Measurements from ENCODE around the gene AVL9. TPM values are rescaled to one million over a fixed set of nuclear protein-coding genes. Genes with fewer than 3 reads are reported as not detected.

The AVL9 gene
- total and polyA plus RNA-seq, 2 experiments from 2014 or later, result 13.1 to 33.8 TPM

DNA sequence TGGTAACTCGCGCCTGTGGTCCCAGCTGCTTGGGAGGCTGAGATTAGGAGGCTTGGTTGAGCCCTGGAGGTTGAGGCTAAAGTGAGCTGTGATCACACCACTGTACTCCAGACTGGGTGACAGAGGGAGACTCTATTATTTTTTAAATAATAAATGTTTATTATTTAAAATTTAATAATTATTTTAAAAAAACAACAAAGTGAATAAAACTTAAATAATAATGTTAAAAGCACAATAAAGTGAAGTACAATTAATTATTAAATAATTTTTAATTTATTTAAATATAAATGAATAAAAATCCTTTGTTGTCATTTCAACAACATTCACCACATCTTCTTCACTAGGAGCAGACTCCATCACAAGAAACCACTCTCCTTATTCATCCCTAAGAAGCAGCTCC is 64.8 kb downstream of the AVL9 start (continued):
- TF ChIP-seq, protein P1, sequence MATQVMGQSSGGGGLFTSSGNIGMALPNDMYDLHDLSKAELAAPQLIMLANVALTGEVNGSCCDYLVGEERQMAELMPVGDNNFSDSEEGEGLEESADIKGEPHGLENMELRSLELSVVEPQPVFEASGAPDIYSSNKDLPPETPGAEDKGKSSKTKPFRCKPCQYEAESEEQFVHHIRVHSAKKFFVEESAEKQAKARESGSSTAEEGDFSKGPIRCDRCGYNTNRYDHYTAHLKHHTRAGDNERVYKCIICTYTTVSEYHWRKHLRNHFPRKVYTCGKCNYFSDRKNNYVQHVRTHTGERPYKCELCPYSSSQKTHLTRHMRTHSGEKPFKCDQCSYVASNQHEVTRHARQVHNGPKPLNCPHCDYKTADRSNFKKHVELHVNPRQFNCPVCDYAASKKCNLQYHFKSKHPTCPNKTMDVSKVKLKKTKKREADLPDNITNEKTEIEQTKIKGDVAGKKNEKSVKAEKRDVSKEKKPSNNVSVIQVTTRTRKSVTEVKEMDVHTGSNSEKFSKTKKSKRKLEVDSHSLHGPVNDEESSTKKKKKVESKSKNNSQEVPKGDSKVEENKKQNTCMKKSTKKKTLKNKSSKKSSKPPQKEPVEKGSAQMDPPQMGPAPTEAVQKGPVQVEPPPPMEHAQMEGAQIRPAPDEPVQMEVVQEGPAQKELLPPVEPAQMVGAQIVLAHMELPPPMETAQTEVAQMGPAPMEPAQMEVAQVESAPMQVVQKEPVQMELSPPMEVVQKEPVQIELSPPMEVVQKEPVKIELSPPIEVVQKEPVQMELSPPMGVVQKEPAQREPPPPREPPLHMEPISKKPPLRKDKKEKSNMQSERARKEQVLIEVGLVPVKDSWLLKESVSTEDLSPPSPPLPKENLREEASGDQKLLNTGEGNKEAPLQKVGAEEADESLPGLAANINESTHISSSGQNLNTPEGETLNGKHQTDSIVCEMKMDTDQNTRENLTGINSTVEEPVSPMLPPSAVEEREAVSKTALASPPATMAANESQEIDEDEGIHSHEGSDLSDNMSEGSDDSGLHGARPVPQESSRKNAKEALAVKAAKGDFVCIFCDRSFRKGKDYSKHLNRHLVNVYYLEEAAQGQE (IDR thresholded peaks at IDR 0.05; ENCODE audit: unreplicated experiment), result no peak
- no peak for TF ChIP-seq CREB1 (CRISPR knock-in tag; IDR thresholded peaks at IDR 0.05; ENCODE audit: low read depth)

DNA sequence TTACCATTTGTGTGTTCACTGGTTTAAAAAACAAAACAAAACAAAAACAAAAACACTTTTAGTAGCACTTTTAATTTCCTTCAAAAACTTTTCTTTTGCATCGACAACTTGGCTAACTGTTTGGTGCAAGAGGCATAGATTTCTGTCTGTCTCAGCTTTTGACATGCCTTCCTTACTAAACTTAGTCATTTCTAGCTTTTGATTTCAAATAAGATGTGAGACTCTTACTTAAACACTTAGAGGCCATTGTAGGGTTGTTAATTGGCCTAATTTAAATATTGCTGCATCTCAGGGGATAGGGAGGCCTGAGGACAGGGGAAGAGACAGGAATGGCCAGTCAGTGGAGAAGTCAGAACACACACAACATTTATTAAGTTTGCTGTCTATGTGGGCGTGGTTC is 66.3 kb downstream of the AVL9 start:
- no peak overlapping the region for H3K27ac ChIP-seq (ENCODE audit: low read depth)
- TF ChIP-seq POLR2AphosphoS5 (IDR thresholded peaks at IDR 0.05; ENCODE audit: low read depth) (no peak), ZNF114 (CRISPR knock-in tag; IDR thresholded peaks at IDR 0.05) (no peak), STAT1 (IDR thresholded peaks at IDR 0.05; ENCODE audit: unreplicated experiment) (no peak), JUNB (IDR thresholded peaks at IDR 0.05; ENCODE audit: unreplicated experiment) (no peak)
- TF ChIP-seq, protein P2, sequence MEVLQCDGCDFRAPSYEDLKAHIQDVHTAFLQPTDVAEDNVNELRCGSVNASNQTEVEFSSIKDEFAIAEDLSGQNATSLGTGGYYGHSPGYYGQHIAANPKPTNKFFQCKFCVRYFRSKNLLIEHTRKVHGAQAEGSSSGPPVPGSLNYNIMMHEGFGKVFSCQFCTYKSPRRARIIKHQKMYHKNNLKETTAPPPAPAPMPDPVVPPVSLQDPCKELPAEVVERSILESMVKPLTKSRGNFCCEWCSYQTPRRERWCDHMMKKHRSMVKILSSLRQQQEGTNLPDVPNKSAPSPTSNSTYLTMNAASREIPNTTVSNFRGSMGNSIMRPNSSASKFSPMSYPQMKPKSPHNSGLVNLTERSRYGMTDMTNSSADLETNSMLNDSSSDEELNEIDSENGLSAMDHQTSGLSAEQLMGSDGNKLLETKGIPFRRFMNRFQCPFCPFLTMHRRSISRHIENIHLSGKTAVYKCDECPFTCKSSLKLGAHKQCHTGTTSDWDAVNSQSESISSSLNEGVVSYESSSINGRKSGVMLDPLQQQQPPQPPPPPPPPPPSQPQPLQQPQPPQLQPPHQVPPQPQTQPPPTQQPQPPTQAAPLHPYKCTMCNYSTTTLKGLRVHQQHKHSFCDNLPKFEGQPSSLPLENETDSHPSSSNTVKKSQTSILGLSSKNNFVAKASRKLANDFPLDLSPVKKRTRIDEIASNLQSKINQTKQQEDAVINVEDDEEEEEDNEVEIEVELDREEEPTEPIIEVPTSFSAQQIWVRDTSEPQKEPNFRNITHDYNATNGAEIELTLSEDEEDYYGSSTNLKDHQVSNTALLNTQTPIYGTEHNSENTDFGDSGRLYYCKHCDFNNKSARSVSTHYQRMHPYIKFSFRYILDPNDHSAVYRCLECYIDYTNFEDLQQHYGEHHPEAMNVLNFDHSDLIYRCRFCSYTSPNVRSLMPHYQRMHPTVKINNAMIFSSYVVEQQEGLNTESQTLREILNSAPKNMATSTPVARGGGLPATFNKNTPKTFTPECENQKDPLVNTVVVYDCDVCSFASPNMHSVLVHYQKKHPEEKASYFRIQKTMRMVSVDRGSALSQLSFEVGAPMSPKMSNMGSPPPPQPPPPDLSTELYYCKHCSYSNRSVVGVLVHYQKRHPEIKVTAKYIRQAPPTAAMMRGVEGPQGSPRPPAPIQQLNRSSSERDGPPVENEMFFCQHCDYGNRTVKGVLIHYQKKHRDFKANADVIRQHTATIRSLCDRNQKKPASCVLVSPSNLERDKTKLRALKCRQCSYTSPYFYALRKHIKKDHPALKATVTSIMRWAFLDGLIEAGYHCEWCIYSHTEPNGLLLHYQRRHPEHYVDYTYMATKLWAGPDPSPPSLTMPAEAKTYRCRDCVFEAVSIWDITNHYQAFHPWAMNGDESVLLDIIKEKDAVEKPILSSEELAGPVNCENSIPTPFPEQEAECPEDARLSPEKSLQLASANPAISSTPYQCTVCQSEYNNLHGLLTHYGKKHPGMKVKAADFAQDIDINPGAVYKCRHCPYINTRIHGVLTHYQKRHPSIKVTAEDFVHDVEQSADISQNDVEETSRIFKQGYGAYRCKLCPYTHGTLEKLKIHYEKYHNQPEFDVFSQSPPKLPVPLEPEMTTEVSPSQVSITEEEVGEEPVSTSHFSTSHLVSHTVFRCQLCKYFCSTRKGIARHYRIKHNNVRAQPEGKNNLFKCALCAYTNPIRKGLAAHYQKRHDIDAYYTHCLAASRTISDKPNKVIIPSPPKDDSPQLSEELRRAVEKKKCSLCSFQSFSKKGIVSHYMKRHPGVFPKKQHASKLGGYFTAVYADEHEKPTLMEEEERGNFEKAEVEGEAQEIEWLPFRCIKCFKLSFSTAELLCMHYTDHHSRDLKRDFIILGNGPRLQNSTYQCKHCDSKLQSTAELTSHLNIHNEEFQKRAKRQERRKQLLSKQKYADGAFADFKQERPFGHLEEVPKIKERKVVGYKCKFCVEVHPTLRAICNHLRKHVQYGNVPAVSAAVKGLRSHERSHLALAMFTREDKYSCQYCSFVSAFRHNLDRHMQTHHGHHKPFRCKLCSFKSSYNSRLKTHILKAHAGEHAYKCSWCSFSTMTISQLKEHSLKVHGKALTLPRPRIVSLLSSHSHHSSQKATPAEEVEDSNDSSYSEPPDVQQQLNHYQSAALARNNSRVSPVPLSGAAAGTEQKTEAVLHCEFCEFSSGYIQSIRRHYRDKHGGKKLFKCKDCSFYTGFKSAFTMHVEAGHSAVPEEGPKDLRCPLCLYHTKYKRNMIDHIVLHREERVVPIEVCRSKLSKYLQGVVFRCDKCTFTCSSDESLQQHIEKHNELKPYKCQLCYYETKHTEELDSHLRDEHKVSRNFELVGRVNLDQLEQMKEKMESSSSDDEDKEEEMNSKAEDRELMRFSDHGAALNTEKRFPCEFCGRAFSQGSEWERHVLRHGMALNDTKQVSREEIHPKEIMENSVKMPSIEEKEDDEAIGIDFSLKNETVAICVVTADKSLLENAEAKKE (CRISPR knock-in tag; IDR thresholded peaks at IDR 0.05), result no peak
- TF ChIP-seq, protein P1 (IDR thresholded peaks at IDR 0.05; ENCODE audit: unreplicated experiment), result no peak
- TF ChIP-seq, protein P3, sequence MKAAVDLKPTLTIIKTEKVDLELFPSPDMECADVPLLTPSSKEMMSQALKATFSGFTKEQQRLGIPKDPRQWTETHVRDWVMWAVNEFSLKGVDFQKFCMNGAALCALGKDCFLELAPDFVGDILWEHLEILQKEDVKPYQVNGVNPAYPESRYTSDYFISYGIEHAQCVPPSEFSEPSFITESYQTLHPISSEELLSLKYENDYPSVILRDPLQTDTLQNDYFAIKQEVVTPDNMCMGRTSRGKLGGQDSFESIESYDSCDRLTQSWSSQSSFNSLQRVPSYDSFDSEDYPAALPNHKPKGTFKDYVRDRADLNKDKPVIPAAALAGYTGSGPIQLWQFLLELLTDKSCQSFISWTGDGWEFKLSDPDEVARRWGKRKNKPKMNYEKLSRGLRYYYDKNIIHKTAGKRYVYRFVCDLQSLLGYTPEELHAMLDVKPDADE (IDR thresholded peaks at IDR 0.05), result no peak
- TF ChIP-seq, protein P4, sequence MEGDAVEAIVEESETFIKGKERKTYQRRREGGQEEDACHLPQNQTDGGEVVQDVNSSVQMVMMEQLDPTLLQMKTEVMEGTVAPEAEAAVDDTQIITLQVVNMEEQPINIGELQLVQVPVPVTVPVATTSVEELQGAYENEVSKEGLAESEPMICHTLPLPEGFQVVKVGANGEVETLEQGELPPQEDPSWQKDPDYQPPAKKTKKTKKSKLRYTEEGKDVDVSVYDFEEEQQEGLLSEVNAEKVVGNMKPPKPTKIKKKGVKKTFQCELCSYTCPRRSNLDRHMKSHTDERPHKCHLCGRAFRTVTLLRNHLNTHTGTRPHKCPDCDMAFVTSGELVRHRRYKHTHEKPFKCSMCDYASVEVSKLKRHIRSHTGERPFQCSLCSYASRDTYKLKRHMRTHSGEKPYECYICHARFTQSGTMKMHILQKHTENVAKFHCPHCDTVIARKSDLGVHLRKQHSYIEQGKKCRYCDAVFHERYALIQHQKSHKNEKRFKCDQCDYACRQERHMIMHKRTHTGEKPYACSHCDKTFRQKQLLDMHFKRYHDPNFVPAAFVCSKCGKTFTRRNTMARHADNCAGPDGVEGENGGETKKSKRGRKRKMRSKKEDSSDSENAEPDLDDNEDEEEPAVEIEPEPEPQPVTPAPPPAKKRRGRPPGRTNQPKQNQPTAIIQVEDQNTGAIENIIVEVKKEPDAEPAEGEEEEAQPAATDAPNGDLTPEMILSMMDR (conservative IDR thresholded peaks at IDR 0.05; ENCODE audit: low read depth in 2 of 2), result no peak
- ATAC-seq, result no peak
- Mint-ChIP-seq H3K9me3 (no peaks in the 10 kb centered on the region; the same call in 2 of the 3 replicates), H3K36me3 (ENCODE audit: low read depth) (peaks cover 34% of the 10 kb centered on the region), H3K4me1 (peaks cover 7% of the 10 kb centered on the region; the same call in 2 of the 3 replicates), H3K27ac (no peak overlapping the region), H3K27me3 (ENCODE audit: insufficient read depth, low read depth, poor library complexity) (no peaks in the 10 kb centered on the region), H3K4me3 (no peak overlapping the region)
- H3K4me3 ChIP-seq, result no peak overlapping the region
- no peaks in the 10 kb centered on the region for H4K20me1 ChIP-seq (replicated peaks; ENCODE audit: insufficient read depth)
- no peak overlapping the region for H3K4me2 ChIP-seq
- H3K9me2 ChIP-seq (ENCODE audit: insufficient read depth), result no peaks in the 10 kb centered on the region
- H3K27me3 ChIP-seq (ENCODE audit: insufficient read depth), result no peaks in the 10 kb centered on the region
- DNase-seq (ENCODE audit: low spot score), result no peak
- H3K79me2 ChIP-seq (replicated peaks; ENCODE audit: insufficient read depth), result no peaks in the 10 kb centered on the region; the same call in 1 of the 2 replicates
- H3F3A ChIP-seq (replicated peaks; ENCODE audit: low read depth), result no peaks in the 10 kb centered on the region
- H3K36me3 ChIP-seq (ENCODE audit: insufficient read depth), result peaks cover 17% of the 10 kb centered on the region
- no peak overlapping the region for H2AFZ ChIP-seq
- H3K4me1 ChIP-seq (ENCODE audit: insufficient read depth), result no peaks in the 10 kb centered on the region; the same call in 1 of the 2 replicates
